Naive thymus-derived CD4-positive, alpha-beta T cell (primary cell): Measurements from ENCODE around the gene SLC39A11. TPM values are rescaled to one million over a fixed set of nuclear protein-coding genes. Genes with fewer than 3 reads are reported as not detected.
"Not testable (repeated sequence)": the region's sequence is repeated elsewhere in the genome, so short reads cannot be mapped to it uniquely, and the experiment has no call there.

Source experiments
- ATAC-seq: fragments of 150-1000 bp; cut with Tn5 transposase; 2 replicates; pipeline ENCODE4 v1.10.0; 2021; ENCODE audit warnings: mild to moderate bottlenecking, moderate library complexity
- CTCF ChIA-PET: fragments of 350-600 bp; sonication (Branson Sonifier 250); formaldehyde crosslinking; loops from one replicate; lab custom pipeline; 2021; ENCODE audit warnings: antibody characterized with exemption; lab: Charles Lee
- POLR2A ChIA-PET: fragments of 350-600 bp; sonication (Branson Sonifier 250); formaldehyde crosslinking; loops from one replicate; lab custom pipeline; 2021; ENCODE audit warnings: antibody characterized with exemption, inconsistent platforms; lab: Charles Lee
- DNase-seq, 9 donors: peaks; one replicate each; pipeline versions ENCODE4 v3.0.0 to v3.0.0-alpha.2; 2020 to 2022; ENCODE audit warnings: mixed read lengths in 1 of 9
- H3K27ac ChIP-seq: one replicate; pipeline ENCODE4 v1.7.0; 2013; ENCODE audit warnings: mild to moderate bottlenecking, low read depth, low read length, moderate library complexity
- H3K27me3 ChIP-seq, 2 donors: one replicate each; pipeline ENCODE4 v1.7.0; 2013; ENCODE audit warnings: low read length in 2 of 2, mild to moderate bottlenecking in 2 of 2, moderate library complexity in 2 of 2; ENCODE audit not compliant: control insufficient read depth in 2 of 2, insufficient read depth in 2 of 2
- H3K36me3 ChIP-seq, 3 experiments: 1 replicate in 2 of 3; 2 replicates in 1 of 3; pipeline ENCODE4 v1.7.0; 2013; ENCODE audit warnings: low read length in 3 of 3, mild to moderate bottlenecking in 3 of 3, moderate library complexity in 1 of 3; ENCODE audit not compliant: insufficient read depth in 3 of 3, control insufficient read depth in 2 of 3
- H3K4me1 ChIP-seq, 2 donors: one replicate each; pipeline ENCODE4 v1.7.0; 2013; ENCODE audit warnings: low read length in 2 of 2, mild to moderate bottlenecking in 2 of 2, moderate library complexity in 1 of 2; ENCODE audit not compliant: control insufficient read depth in 2 of 2, insufficient read depth in 2 of 2
- H3K4me3 ChIP-seq: 2 replicates; pipeline ENCODE4 v1.7.0; 2013; ENCODE audit warnings: mild to moderate bottlenecking, low read length
- H3K9me3 ChIP-seq, 3 experiments: 1 replicate in 2 of 3; 2 replicates in 1 of 3; pipeline ENCODE4 v1.7.0; 2013; ENCODE audit warnings: low read length in 3 of 3; ENCODE audit not compliant: control insufficient read depth in 2 of 3
- H3K27ac Mint-ChIP-seq, 9 donors: one replicate each; pipeline ENCODE4 v1.8.0; 2020 to 2022; ENCODE audit warnings: mixed read lengths in 9 of 9, mild to moderate bottlenecking in 8 of 9, moderate library complexity in 5 of 9, inconsistent platforms in 2 of 9
- H3K27me3 Mint-ChIP-seq, 5 donors: one replicate each; pipeline ENCODE4 v1.8.0; 2021 to 2022; ENCODE audit warnings: mixed read lengths in 5 of 5, mild to moderate bottlenecking in 1 of 5
- H3K36me3 Mint-ChIP-seq, 5 donors: one replicate each; pipeline ENCODE4 v1.8.0; 2020 to 2022; ENCODE audit warnings: mixed read lengths in 5 of 5, mild to moderate bottlenecking in 3 of 5, inconsistent platforms in 1 of 5
- H3K4me1 Mint-ChIP-seq, 7 donors: one replicate each; pipeline ENCODE4 v1.8.0; 2020 to 2022; ENCODE audit warnings: mixed read lengths in 7 of 7, mild to moderate bottlenecking in 3 of 7, inconsistent platforms in 1 of 7
- H3K4me3 Mint-ChIP-seq, 10 donors: one replicate each; pipeline ENCODE4 v1.8.0; 2020 to 2022; ENCODE audit warnings: mild to moderate bottlenecking in 10 of 10, mixed read lengths in 10 of 10, moderate library complexity in 6 of 10, inconsistent platforms in 2 of 10
- H3K9me3 Mint-ChIP-seq, 11 donors: one replicate each; pipeline ENCODE4 v1.8.0; 2020 to 2022; ENCODE audit warnings: mixed read lengths in 11 of 11, mild to moderate bottlenecking in 4 of 11, inconsistent platforms in 1 of 11, moderate library complexity in 1 of 11
- intact Hi-C, 2 donors: fragments of 100-400 bp; cut with micrococcal nuclease; formaldehyde crosslinking; loops; one replicate each; pipeline ENCODE4 v1.15.1; 2023
- polyA plus RNA-seq, 2 donors: library from polyadenylated mRNA; unstranded; fragments of 300-500 nt; fragmentation: Illumina TruSeq; gene quantifications; one replicate each; pipeline ENCODE4 v1.2.3, GENCODE V29; 2021
- total RNA-seq, 6 experiments: library from RNA in 5 of 6; stranded (reverse) in 5 of 6; gene quantifications; 1 replicate in 5 of 6; 2 replicates in 1 of 6; pipeline ENCODE4 v1.2.3 and lab custom pipeline; 2021 to 2026

Gene SLC39A11
- total and polyA plus RNA-seq, 7 experiments from 2014 or later: 8.5 to 36.7 (median 19.8) TPM

- no peak for DNase-seq
- Mint-ChIP-seq H3K4me1 (peaks cover 0 to 6% (median 0%) of the 10 kb centered on the region in 7 donors), H3K36me3 (peaks cover 3 to 72% (median 48%) of the 10 kb centered on the region in 5 donors), H3K27ac (no peak overlapping the region), H3K9me3 (peaks cover 0 to 6% (median 0%) of the 10 kb centered on the region in 11 donors), H3K27me3 (no peaks in the 10 kb centered on the region), H3K4me3 (no peak overlapping the region)
- intact Hi-C loops: no loop called here
- ChIA-PET POLR2A (no interaction called here), CTCF (no interaction called here)
- H3K4me1 ChIP-seq: no peaks in the 10 kb centered on the region
- no peaks in the 10 kb centered on the region for H3K9me3 ChIP-seq
- H3K27ac ChIP-seq: no peak overlapping the region
- no peak overlapping the region for H3K4me3 ChIP-seq
- no peak for ATAC-seq
- H3K27me3 ChIP-seq: no peaks in the 10 kb centered on the region
- no peaks in the 10 kb centered on the region for H3K36me3 ChIP-seq
These were observed 259.2 kb downstream of the SLC39A11 start for GRCh38 chr17:72833128-72833765.

DNA sequence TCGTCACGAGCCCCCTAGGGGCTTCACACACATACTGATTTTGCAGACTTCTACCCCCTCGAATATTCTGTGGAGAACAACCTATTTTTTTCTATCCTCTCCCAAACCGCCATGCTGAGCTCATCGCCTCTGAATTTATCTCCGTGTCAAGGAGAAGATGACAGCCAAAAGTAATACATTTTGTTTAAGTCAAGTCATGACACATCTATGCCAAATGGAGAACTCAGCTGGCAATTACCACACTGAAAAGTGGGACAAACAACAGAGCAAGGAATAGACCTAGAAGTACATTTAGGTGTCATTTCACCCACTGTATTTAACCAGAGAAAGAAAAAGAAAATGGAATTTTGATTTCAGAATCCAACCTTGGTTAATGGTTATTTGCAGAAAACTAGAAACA is 260.2 kb downstream of the SLC39A11 start:
- DNase-seq: no peak
- Histone ChIP-seq H3K4me1 (no peaks in the 10 kb centered on the region), H3K27ac (no peak overlapping the region), H3K9me3 (peaks cover 0 to 5% (median 0%) of the 10 kb centered on the region in 3 experiments), H3K27me3 (no peaks in the 10 kb centered on the region), H3K36me3 (no peaks in the 10 kb centered on the region), H3K4me3 (no peak overlapping the region)
- Mint-ChIP-seq H3K27me3 (no peaks in the 10 kb centered on the region), H3K4me3 (no peak overlapping the region), H3K4me1 (peaks cover 0 to 11% (median 0%) of the 10 kb centered on the region in 7 donors), H3K27ac (no peak overlapping the region), H3K9me3 (peaks cover 0 to 13% (median 2%) of the 10 kb centered on the region in 11 donors), H3K36me3 (peaks cover 0 to 76% (median 52%) of the 10 kb centered on the region in 5 donors)
- ATAC-seq: no peak
- POLR2A ChIA-PET: no interaction called here
- CTCF ChIA-PET: no interaction called here
- intact Hi-C loops: no loop called here

DNA sequence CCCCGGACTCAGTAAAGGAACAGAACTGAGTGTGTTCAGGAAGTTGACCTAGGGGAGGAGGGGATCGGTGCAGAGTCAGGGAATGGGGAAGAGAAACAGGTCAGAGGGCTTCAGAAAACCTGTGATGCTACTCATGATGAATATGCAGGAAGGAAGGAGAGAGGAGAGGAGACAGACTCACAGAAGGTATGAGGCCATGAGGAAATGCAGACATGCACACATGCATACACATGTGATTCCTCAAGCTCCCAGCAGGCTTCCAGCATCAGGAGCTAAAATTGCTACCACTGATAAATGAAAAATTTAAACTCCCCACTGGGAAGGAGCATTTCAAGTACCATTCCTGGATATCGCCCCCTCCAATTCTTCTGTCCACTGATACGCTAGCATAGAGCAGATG is 262.6 kb downstream of the SLC39A11 start:
- ATAC-seq (no peak), DNase-seq (no peak)
- Mint-ChIP-seq H3K4me1 (peaks cover 0 to 11% (median 0%) of the 10 kb centered on the region in 7 donors), H3K27me3 (no peaks in the 10 kb centered on the region), H3K36me3 (peaks cover 12 to 86% (median 63%) of the 10 kb centered on the region in 5 donors), H3K27ac (peak overlapping the region in 1 of 9 donors; percentile 76), H3K9me3 (peaks cover 10 to 29% (median 19%) of the 10 kb centered on the region in 11 donors), H3K4me3 (no peak overlapping the region)
- ChIA-PET CTCF (no interaction called here), POLR2A (no interaction called here)
- no peaks in the 10 kb centered on the region for H3K27me3 ChIP-seq
- H3K9me3 ChIP-seq: peaks cover 0 to 18% (median 0%) of the 10 kb centered on the region in 3 experiments
- no peaks in the 10 kb centered on the region for H3K36me3 ChIP-seq
- H3K4me3 ChIP-seq: no peak overlapping the region
- H3K4me1 ChIP-seq: no peaks in the 10 kb centered on the region
- no peak overlapping the region for H3K27ac ChIP-seq
- intact Hi-C loops: no loop called here

DNA sequence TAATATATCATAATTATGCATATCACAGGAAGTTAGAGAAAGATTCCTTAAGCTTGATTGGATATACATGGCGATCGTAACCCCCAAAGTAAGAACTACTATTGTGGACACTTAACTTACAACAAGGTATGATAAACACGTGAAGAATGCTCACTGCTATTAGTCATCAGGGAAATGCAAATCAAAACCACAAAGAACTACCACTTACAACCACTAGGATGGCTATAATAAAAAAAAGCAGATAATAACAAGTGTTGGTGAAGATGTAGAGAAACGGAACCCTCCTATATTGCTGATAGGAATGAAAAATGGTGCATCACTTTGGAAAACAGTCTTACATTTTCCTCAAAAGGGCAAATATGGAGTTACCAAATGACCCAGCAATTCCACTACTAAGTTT is 265.9 kb downstream of the SLC39A11 start:
- ChIA-PET POLR2A (no interaction called here), CTCF (no interaction called here)
- H3K4me3 ChIP-seq: no peak overlapping the region
- H3K4me1 ChIP-seq: no peaks in the 10 kb centered on the region
- Mint-ChIP-seq H3K36me3 (peaks cover 27 to 91% (median 82%) of the 10 kb centered on the region in 5 donors), H3K4me1 (peaks cover 0 to 11% (median 0%) of the 10 kb centered on the region in 7 donors), H3K27me3 (no peaks in the 10 kb centered on the region), H3K9me3 (peaks cover 13 to 37% (median 25%) of the 10 kb centered on the region in 11 donors), H3K4me3 (no peak overlapping the region), H3K27ac (no peak overlapping the region)
- peaks cover 0 to 20% (median 0%) of the 10 kb centered on the region in 3 experiments for H3K9me3 ChIP-seq
- no peaks in the 10 kb centered on the region for H3K27me3 ChIP-seq
- DNase-seq (no peak), ATAC-seq (no peak)
- H3K36me3 ChIP-seq: no peaks in the 10 kb centered on the region
- no peak overlapping the region for H3K27ac ChIP-seq
- intact Hi-C loops: no loop called here

DNA sequence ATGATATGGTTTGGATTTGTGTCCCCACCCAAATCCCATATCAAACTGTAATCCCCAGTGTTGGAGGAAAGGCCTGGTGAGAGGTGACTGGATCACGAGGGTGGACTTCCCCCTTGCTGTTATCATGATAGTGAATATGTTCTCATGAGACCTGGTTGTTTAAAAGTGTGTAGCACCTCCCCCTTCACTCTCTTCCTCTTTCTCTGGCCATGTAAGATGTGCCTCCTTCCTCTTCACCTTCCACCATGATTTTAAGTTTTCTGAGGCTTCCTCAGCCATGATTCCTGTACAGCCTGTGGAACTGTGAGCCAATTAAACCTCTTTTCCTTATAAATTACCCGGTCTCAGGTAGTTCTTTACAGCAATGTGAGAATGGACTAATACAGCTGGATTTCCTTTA is 266.4 kb downstream of the SLC39A11 start:
- H3K27me3 Mint-ChIP-seq, DNase-seq, H3K4me1 ChIP-seq, H3K4me3 ChIP-seq, H3K36me3 ChIP-seq, H3K27ac ChIP-seq, H3K4me3 Mint-ChIP-seq, ATAC-seq, H3K27ac Mint-ChIP-seq, POLR2A ChIA-PET, intact Hi-C loops, H3K27me3 ChIP-seq: not testable (repeated sequence)
- H3K9me3 ChIP-seq: peaks cover 0 to 20% (median 0%) of the 10 kb centered on the region in 3 experiments
- peaks cover 13 to 37% (median 25%) of the 10 kb centered on the region in 11 donors for H3K9me3 Mint-ChIP-seq
- peaks cover 0 to 11% (median 0%) of the 10 kb centered on the region in 7 donors for H3K4me1 Mint-ChIP-seq
- peaks cover 27 to 86% (median 80%) of the 10 kb centered on the region in 5 donors for H3K36me3 Mint-ChIP-seq
- CTCF ChIA-PET: interaction anchor here (0.8 kb wide), 1 partner anchor 9 kb away, joined by 3 read pairs; no protein-coding TSS in a partner anchor

DNA sequence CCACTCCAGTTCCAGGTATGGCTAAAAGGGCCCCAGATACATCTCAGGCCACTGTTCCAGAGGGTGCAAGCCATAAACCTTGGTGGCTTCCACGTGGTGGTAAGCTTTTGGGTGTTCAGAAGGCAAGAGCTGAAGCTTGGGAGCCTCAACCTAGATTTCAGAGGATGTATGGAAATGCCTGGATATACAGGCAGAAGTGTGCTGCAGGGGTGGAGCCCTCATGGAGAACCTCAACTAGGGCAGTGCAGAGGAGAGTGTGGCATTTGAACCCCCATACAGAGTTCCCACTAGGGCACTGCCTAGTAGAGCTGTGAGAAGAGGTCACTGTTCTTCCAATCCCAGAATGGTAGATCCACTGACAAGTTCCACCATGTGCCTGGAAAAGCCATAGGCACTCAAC is 267.3 kb downstream of the SLC39A11 start:
- Mint-ChIP-seq H3K27me3 (no peaks in the 10 kb centered on the region), H3K27ac (no peak overlapping the region), H3K36me3 (peaks cover 28 to 86% (median 76%) of the 10 kb centered on the region in 5 donors), H3K4me1 (peaks cover 0 to 11% (median 0%) of the 10 kb centered on the region in 7 donors), H3K4me3 (no peak overlapping the region), H3K9me3 (peaks cover 13 to 37% (median 25%) of the 10 kb centered on the region in 11 donors)
- CTCF ChIA-PET: no interaction called here
- no peak overlapping the region for H3K27ac ChIP-seq
- H3K9me3 ChIP-seq: peaks cover 0 to 20% (median 0%) of the 10 kb centered on the region in 3 experiments
- intact Hi-C loops: no loop called here
- no peaks in the 10 kb centered on the region for H3K36me3 ChIP-seq
- no peak for DNase-seq
- H3K27me3 ChIP-seq: no peaks in the 10 kb centered on the region
- POLR2A ChIA-PET: no interaction called here
- no peak overlapping the region for H3K4me3 ChIP-seq
- no peaks in the 10 kb centered on the region for H3K4me1 ChIP-seq
- ATAC-seq: no peak

- H3K27me3 Mint-ChIP-seq, DNase-seq, H3K4me1 Mint-ChIP-seq, POLR2A ChIA-PET, H3K27ac Mint-ChIP-seq, ATAC-seq, H3K4me3 Mint-ChIP-seq, H3K4me1 ChIP-seq, H3K27ac ChIP-seq, H3K36me3 ChIP-seq, H3K27me3 ChIP-seq, intact Hi-C loops, H3K4me3 ChIP-seq, CTCF ChIA-PET: not testable (repeated sequence)
- Mint-ChIP-seq H3K36me3 (peaks cover 29 to 84% (median 74%) of the 10 kb centered on the region in 5 donors), H3K9me3 (peaks cover 13 to 37% (median 25%) of the 10 kb centered on the region in 11 donors)
- peaks cover 0 to 20% (median 0%) of the 10 kb centered on the region in 3 experiments for H3K9me3 ChIP-seq
These were observed 268.2 kb downstream of the SLC39A11 start for GRCh38 chr17:72824267-72824666.
